Left hindlimb (tissue), 1 donor: Measurements from ENCODE around the gene C22orf23.
A peak's percentile ranks its signal among the peaks of the same experiment; 100 is the strongest.
"Not testable (repeated sequence)": the region's sequence is repeated elsewhere in the genome, so short reads cannot be mapped to it uniquely, and the experiment has no call there.

Source experiments
- DNase-seq: peaks from one replicate; pipeline ENCODE4 v3.0.0-alpha.2; 2018

Gene C22orf23

DNA sequence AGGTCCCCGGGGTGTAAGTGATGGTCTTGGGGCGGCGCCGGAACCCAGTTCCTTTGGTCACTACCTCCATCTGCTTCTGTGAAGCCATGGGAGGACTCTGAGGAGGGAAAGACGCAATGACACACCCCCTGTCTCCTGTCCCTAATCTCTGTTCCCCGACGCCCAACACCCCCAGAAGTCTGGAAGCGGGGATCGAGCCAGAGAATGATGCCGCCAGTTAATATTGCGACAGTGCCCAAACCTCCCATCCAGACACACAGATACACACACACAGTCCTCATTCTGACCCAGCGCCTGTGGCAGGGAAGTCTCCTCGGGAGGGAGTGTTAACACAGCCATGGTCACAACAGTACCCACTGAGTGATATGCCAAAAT, 352 bp downstream of the C22orf23 start:
- DNase-seq: no peak

DNA sequence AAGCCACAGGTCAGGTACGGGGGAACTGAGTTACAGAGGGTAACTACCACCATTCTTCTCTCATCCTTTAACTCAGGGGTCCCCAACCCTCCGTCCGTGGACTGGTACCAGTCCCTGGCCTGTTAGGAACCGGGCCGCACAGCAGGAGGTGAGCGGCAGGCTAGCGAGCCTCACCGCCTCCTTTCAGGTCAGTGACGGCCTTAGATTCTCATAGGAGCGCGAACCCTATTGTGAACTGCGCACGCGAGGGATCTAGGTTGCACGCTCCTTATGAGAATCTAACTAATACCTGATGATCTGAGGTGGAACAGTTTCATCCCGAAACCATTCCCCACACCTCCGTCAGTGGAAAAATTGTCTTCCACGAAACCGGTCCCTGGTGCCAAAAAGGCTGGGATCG, 772 bp downstream of the C22orf23 start:
- not testable (repeated sequence) for DNase-seq

DNA sequence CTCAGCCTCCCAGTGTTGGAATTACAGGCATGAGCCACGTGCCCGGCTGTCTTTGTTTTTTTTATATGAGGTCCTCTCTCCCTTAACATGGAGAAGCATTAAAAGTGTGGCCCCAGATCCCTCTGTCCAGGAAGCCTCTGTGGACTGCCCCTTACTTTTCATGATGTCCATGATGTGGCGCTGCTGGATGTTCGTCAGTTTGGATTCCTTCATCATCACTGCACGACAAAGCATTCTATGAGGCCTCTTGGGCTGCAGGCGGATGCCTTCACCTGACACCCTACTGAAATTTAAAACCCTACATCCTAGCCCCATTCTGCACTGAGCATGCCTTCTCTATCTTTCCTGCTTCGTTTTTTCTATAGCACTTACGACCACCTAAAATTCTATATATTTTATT, 2.1 kb downstream of the C22orf23 start:
- no peak for DNase-seq

DNA sequence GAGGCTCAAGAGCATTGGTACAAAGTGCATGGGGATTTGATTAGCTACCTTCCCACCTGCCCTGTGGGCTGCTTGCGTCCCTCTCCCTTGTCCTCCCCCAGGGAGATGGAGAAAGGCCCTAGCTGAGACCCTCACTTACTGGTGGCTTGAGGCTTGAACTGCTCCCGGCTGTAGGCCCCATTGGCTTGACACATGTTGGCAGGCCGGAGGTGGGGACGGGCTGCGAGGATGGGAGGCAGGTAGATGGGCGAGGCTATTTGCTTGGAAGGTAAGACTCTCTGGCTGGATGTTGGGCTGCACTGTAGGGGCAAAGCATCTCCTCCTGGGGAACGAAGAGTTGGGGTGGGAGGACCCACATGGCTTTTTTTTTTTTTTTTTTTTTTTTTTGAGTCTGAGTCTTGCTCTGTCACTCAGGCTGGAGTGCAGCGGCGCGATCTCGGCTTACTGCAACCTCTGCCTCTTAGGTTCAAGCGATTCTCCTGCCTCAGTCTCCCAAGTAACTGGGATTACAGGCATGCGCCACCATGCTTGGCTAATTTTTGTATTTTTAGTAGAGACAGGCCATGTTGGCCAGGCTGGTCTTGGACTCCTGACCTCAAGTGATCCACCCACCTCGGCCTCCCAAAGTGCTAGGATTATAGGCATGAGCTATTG, 6.1 kb downstream of the C22orf23 start:
- DNase-seq: not testable (repeated sequence)

DNA sequence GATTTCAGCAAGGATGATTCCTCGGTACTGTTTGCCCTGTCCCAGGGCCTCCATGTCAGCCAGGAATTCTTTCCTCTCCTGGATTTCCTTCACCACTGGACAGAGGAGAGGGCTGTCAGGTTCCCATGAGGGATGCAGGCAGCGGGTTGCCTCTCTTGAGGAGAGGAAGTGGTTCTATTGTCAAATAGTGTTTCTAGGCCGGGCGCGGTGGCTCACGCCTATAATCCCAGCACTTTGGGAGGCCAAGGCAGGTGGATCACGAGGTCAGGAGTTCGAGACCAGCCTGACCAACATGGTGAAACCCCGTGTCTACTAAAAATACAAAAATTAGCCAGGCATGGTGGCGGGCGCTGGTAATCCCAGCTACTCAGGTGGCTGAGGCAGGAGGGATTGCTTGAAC, 9.0 kb downstream of the C22orf23 start:
- not testable (repeated sequence) for DNase-seq

DNA sequence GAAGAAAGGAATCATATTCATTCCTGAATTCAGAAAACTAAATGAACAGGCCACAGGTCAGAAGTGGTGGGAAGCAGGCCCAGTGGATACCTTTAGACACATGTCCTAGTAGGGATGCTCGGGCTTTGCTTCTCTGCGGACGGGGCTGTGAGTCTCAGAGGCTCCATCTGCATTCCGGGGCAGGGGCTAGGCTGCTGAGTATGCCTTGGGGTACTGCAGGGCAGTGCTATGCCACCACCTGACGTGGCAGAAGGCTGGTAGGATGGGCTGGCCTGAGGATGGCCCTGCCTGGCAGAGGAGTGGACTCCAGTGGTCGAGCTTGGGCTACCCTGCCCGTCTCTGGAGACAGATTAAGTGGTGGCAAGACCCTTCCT, 9.6 kb downstream of the C22orf23 start:
- no peak for DNase-seq

DNA sequence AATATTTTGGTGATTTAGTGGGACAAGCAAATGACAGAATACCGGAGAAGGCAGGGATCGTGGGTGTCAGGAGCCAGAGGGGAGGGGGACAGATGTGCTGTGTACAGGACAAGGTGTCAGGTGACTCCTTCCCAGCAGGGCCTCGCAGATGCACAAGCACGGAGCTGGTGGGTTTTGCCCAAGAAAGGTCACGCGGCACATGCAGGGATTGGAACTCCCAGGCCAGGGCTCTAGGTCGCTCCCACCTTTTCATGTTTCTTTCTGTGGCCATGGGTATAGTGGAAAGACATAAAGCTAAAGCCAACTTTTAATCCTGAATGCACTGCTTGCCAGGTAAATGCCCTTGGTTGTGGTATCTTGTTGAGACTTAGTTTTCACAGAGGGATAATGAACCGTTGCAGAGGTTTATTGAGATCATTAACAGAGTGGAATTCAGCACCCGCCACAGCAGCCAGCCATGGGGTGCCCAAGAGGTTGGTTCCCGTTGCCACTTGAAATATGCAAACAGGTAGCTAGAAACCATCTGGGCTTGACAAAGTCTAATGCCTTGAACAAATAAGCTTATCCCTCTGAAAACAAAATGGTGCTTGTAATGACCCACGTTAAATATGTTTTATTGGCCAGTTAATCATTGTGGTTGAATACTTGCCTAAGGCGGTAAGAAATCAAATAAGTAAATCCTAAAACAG, 10.1 kb downstream of the C22orf23 start:
- no peak for DNase-seq

DNA sequence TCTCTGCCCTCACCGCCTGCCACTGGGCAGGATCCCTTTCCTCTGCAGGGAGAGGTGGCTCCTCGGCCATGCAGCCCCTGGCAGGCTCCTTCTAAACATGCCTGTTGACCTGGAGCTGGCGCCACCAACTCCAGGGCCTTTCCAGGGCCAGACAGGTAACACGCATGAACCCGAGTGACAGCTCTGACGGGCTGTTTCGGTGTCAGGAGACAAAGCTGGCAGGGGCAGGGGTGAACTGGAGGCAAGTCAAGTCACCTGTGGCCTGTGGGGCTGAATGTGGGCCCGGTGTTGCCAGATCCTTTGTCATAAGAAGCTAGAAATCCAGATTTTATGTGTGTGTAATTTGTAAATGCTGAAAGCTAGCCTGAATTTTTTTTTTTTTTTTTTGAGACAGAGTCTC, 11.3 kb downstream of the C22orf23 start:
- no peak for DNase-seq

DNA sequence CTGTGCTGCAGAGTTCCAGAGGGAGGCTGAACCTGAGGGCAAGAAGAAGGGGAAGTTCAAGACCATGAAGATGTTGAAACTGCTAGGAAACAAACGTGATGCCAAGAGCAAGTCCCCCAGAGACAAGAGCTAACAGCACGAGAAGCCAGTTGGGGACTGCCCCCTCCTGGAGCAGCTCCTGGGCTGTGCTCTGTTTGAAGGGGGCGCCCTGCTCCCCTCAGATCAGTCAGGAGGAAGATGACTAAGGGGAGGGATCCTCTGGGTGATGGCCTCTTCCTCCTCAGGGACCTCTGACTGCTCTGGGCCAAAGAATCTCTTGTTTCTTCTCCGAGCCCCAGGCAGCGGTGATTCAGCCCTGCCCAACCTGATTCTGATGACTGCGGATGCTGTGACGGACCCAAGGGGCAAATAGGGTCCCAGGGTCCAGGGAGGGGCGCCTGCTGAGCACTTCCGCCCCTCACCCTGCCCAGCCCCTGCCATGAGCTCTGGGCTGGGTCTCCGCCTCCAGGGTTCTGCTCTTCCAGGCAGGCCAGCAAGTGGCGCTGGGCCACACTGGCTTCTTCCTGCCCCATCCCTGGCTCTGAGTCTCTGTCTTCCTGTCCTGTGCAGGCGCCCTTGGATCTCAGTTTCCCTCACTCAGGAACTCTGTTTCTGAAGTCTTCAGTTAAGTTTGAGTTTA, 12.6 kb downstream of the C22orf23 start:
- no peak for DNase-seq

DNA sequence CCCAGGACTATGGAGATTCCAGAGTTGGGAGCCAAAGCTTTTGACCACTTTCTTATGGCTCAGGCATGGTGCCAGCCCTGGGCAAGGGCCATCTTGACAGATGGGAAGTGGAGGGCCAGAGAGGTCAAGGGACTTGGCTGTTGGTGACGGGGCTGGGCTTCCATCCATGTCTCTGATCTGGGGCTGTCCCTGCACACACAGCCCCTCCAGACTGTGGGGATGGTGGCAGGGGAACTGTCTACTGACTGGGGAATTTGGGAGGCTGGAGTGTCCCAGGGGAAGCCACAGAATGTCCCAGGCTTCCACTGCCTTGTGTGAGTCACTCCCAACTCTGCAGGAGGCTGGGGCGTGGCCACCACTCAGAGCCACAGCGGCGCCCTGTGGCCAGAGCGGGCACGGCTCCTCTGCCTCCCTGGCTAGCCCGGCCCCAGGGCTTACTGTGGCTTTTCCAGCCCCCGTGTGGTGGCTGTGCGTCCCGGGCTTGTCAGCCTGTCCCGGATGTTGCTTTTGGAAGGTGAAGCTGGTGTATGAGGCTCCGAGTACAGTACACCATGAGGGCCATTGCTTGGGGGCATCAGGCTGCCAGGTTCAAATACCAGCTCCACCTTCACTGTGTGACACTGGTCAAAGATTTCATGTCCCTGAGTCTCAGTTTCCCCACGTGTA, 19.6 kb downstream of the C22orf23 start:
- peak; percentile 86 for DNase-seq

DNA sequence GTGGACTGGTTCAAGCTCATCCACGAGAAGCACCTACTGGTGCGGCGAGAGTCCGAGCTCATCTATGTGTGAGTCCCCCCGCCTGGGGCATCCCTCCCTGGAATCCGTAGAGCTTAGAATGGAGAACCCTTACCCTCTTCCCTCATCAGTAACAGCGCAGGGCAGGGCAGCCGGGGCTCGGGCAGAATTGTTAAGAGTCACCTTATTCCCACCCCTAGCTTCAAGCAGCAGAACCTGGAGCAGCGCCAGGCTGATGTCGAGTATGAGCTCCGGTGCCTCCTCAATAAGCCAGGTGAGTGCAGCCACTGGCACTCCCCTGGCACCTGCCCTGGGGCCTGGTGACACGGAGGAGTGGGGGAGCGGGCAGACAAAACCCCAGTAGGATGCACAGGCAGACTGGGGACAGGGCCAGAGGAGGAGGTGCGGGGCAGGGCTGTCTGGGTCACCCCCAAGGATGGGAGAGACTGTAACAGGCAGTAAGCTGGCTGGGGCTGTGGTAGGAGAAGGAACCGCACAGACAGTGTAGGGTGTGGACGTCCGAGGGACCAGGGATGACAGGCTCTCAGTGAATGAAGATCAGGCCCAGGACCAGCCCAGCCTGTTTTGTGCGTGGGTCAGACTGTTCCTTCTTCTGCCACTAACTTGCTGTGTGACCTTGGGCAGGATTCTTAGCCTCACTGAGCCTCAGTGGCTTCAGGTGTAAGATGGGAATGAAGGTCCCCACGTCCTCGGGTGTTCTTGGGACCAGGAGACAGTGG, 20.4 kb downstream of the C22orf23 start:
- DNase-seq: no peak

DNA sequence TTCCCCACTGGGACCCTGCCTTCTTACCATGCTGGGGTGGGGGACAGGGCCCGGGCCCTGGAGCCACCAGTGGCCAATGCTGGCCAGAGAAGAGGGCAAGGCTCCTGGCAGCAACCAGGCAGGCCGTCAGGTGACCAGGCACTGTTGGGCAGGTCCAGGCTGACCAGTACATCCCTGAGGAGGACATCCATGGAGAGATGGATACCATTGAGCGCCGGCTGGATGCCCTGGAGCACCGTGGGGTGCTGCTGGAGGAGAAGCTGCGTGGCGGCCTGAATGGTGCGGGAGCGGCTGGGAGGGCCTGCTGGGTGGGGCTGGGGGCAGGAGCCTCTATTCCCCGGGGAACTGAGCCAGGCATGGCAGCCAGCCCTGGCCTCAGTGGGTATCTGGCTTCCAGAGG, 21.0 kb downstream of the C22orf23 start:
- DNase-seq: no peak

DNA sequence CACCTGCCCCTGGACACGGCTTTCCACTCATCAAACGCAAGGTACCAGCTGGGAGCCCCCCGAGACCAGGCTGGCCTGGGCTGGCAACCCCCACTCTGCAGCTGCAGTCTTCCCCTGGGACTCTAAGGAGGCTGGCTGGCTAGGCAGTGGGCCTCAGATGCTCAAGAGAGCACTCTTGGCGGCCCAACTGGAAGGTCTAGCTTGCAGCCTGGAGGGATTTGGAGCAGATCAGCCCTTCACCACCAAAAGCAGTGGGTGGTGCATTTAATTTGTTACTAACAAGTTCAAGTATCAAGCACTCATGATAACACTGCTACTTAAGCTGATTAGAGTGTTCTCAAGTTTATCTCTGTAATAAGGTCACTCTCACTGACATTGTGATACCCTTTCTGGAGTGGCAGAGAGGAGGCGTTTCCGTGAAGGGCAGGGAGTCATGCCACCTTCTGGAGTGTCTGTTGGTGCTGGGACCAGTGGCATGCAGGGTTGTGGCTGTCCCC, 21.5 kb downstream of the C22orf23 start:
- DNase-seq: no peak

DNA sequence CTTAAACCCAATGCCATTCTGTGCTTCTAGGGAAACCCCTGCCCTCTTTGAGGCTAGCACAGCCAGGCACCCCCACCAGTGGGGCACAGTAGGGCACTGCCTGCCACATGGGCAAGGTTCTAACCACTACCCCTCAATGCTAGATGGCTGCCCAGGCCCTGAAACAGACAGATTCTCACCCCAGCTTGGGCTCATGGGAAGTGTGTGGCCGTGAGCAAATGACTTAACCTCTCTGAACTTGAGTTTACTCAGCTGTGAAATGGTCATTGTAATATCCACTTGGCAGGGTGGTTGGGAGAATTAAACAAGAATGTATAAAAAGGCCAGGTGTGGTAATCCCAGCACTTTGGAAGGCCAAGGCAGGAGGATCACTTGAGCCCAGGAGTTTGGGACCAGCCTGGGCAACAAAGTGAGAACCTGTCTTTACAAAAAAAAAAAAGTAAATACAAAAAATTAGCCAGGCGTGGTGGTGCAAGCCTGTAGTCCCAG, 22.4 kb downstream of the C22orf23 start:
- no peak for DNase-seq

DNA sequence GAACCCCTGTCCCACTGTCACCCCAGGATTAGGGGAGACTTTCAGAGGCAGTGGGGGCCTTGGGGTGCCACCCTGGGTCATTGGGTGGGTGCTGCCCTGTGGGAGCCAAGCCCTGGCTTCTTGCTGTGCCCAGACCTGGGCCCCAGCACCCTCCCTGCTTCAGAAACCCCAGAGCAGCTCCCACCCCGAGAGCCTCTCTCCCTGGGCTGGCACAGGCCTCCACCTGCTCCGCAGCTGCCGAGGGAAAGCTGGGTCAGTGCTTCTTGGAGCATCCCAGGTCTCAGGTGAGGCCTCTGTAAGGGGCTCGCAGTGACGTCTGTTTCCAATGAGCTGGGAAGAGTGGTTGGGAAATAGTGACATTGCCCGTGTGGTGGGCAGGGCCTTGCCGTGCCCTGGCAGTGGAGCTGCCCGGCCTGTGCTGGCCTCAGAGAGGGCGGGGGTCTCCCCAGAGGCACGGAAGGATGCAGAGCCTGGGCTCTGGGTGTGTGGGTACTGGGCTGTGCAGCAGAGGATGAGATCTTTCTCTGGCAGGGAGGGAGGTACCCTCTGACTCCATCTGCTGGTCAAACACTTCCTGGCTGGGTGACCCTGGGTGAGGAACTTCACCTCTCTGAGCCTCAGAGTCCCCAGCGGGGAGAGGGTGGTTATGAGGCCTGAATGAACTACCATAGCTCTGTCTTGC, 23.0 kb downstream of the C22orf23 start:
- no peak for DNase-seq

DNA sequence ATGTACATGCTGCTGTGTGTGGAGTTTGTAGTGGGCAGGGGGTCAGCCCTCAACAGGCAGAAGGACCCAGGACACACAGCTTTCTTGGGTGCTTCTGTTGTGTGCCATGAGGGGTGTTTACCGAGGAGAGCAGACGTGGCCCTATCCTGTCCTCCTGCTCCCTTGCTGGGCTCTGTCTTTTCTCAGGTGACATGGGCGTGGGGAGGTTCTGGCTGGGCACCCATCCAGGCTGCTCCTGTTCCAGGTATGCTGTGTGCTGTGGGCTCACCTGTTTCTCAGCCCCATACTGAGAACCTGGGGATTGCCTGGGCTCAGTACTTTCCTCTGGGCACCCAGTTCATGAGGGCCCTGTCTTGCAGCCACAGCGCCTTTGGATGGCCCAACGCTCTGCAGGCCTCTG, 24.0 kb downstream of the C22orf23 start:
- no peak for DNase-seq

DNA sequence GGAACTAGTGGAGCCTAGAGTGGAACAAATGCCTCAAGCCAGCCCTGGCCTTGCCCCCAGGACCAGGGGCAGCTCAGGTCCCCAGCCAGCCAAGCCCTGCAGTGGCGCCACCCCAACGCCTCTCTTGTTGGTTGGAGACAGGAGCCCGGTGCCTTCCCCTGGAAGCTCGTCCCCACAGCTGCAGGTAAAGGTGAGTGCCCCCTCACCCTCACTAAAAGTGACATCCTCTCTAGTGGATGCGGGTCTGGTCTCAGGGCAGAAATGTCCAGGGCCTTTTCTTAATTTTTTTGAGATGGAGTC, 25.8 kb downstream of the C22orf23 start:
- DNase-seq: no peak

DNA sequence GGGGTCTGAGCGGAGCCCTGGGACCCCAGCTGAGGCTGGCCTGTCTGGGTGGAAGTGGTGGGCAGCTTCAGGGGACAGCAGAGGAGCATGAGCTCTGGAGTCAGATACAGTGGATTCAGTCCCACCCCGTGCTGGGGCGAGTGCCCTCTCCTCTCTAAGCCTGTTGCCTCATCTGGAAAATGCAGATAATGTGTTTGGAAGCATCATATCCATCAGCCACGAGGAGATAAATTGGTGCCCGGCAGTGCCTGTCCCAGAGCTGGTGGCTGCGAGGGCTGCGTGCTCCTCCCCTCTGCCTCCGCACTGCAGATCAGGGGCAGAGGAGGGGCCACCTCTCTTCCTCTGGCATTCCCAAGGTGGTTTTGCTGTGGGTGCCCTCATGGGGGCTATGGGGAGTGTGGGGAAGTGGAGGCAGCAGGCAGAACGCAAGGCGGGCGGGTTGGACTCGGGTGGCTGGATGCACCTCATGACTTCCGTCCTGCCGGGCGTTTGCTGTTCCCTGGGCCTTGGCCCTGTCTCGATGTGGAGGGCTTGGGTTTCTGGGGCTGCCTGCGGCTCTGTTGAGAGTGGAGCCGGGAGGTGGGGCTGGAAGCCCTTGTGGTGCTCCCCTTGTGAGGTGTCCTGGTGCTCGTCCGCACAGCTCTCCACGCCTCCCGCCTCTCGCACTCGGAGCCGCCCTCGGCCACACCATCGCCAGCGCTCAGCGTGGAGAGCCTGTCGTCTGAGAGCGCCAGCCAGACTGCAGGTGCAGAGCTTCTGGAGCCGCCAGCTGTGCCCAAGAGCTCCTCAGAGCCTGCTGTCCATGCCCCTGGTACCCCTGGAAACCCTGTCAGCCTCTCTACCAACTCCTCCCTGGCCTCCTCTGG, 26.4 kb downstream of the C22orf23 start:
- no peak for DNase-seq

DNA sequence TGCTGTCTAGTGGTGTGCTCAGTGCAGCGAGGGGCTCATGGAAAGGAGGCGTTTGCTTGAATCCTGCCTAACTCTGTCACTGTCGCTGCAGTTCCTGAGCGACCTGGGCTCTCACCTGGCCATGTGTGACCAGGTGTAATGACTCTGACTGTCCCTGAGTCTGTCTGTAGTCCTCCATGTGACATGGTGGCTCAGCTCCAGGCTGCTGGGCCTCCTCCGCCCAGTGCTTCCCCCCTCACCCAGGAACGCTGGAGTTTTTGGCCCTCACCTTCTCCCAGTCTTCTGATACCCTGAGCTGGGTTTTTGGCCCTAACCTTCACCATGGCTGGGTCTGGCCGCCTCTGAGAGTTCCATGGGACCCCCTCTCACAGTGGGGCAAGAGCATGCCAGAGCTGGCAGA, 27.0 kb downstream of the C22orf23 start:
- no peak for DNase-seq

DNA sequence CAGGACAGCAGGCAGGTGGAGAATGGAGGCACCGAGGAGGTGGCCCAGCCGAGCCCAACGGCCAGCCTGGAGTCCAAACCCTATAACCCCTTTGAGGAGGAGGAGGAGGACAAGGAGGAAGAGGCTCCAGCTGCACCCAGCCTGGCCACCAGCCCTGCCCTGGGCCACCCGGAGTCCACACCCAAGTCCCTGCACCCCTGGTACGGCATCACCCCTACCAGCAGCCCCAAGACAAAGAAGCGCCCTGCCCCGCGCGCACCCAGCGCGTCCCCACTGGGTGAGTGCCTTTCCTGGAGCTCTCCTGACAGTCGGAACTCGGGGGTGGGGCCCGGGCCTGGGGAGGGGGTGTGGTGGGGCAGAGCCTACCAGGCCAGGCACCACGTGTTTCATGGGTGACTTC, 27.6 kb downstream of the C22orf23 start:
- DNase-seq: no peak

DNA sequence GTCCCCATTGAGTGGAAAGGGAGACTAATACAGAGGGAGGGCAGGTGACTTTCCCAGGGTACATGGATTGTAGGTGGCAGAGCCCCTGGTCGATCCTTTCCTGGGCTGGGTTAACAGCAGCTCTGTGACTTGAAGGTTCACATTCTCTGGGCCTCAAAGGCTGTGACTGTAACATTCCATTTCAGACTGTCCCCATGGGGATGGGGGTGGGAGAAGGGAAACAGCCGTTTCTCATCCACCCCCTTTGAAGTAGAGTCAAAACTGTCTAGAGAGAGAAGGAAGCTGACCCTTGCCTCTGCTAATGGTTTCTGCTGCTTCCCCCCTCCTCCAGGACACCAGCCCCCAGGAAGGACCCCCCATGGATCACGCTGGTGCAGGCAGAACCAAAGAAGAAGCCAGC, 28.1 kb downstream of the C22orf23 start:
- DNase-seq: no peak
